GM12878 (cell line): ENCODE results near the gene TSPAN11. TPM values are rescaled to one million over a fixed set of nuclear protein-coding genes. Genes with fewer than 3 reads are reported as not detected.

Experiments used
- ATAC-seq: fragments of 200-7000 bp; cut with Tn5 transposase; 3 replicates; pipeline ENCODE4 v1.9.1; 2020; ENCODE audit warnings: mild to moderate bottlenecking, moderate library complexity
- BruUV-seq: library from RNA; stranded (reverse); fragments of 400-500 nt; replicated peaks from 2 replicates; lab custom pipeline; 2021; lab: Mats Ljungman, UMichigan
- CTCF ChIA-PET: fragments of 300-600 bp; sonication (Branson Sonifier 250); formaldehyde crosslinking; extraction: SDS; loops from one replicate; lab custom pipeline; 2021; ENCODE audit warnings: inconsistent platforms; lab: Yijun Ruan, JAX
- POLR2A ChIA-PET: fragments of 350-600 bp; formaldehyde crosslinking; extraction: SDS; loops from one replicate; lab custom pipeline; 2021; ENCODE audit warnings: inconsistent platforms; lab: Charles Lee
- RAD21 ChIA-PET: fragments of 300-600 bp; sonication (Branson Sonifier 250); formaldehyde crosslinking; loops from one replicate; lab custom pipeline; 2023; ENCODE audit warnings: antibody characterized with exemption; ENCODE audit not compliant: unreplicated experiment; lab: Charles Lee
- SMC1A ChIA-PET: fragments of 300-600 bp; sonication (Branson Sonifier 250); formaldehyde crosslinking; loops from one replicate; lab custom pipeline; 2023; ENCODE audit not compliant: unreplicated experiment, uncharacterized antibody; lab: Charles Lee
- DNase-seq: peaks from one replicate; pipeline ENCODE4 v3.0.0-alpha.2; 2011; ENCODE audit warnings: low read depth, low spot score
- FAIRE-seq: peaks from 3 replicates; lab custom pipeline; 2011; peaks lifted over from hg19 to GRCh38; lab: Jason Lieb, UNC
- H2AFZ ChIP-seq: 2 replicates; pipeline ENCODE4 v1.6.0; 2011; ENCODE audit warnings: low read depth, low read length, control low read depth; ENCODE audit not compliant: control insufficient read depth
- H3K27ac ChIP-seq: 2 replicates; pipeline ENCODE4 v1.5.1; 2011; ENCODE audit warnings: control low read depth; ENCODE audit not compliant: control insufficient read depth, insufficient read depth
- H3K27me3 ChIP-seq, 2 experiments: replicated peaks in 1 of 2; 2 replicates each; pipeline versions ENCODE4 v1.6.0 to v1.6.1; 2011; ENCODE audit warnings: low read length in 1 of 2; ENCODE audit not compliant: control insufficient read depth in 2 of 2, insufficient read depth in 2 of 2
- H3K36me3 ChIP-seq, 2 experiments: 2 replicates each; pipeline ENCODE4 v1.5.1; 2011; ENCODE audit warnings: low read length in 1 of 2; ENCODE audit not compliant: control insufficient read depth in 2 of 2, insufficient read depth in 2 of 2
- H3K4me1 ChIP-seq: 2 replicates; pipeline ENCODE4 v1.6.1; 2011; ENCODE audit warnings: mild to moderate bottlenecking, low read length, moderate library complexity, mixed read lengths; ENCODE audit not compliant: control insufficient read depth, insufficient read depth
- H3K4me2 ChIP-seq: 2 replicates; pipeline ENCODE4 v1.6.0; 2011; ENCODE audit warnings: control low read depth; ENCODE audit not compliant: control insufficient read depth, insufficient read depth
- H3K4me3 ChIP-seq: fragments of 200-600 bp; sonication (generic); 2 replicates; pipeline ENCODE4 v1.5.1; 2016
- H3K79me2 ChIP-seq: 2 replicates; pipeline ENCODE4 v1.6.0; 2011; ENCODE audit warnings: low read length; ENCODE audit not compliant: control insufficient read depth, insufficient read depth
- H3K9ac ChIP-seq: 2 replicates; pipeline ENCODE4 v1.8.0; 2011; ENCODE audit warnings: low read length, control low read depth, mixed read lengths; ENCODE audit not compliant: control insufficient read depth, insufficient read depth
- H3K9me3 ChIP-seq: replicated peaks from 3 replicates; pipeline ENCODE4 v1.5.1; 2011; ENCODE audit warnings: mild to moderate bottlenecking, low read length; ENCODE audit not compliant: control insufficient read depth, insufficient read depth
- H4K20me1 ChIP-seq: 2 replicates; pipeline ENCODE4 v1.6.0; 2011; ENCODE audit not compliant: control insufficient read depth, insufficient read depth
- BACH1 ChIP-seq: fragments of 450-650 bp; IDR thresholded peaks from 2 replicates; pipeline ENCODE4 v1.6.1; 2017; ENCODE audit warnings: mild to moderate bottlenecking, borderline replicate concordance
- BRCA1 ChIP-seq: IDR thresholded peaks from 2 replicates; pipeline ENCODE4 v1.6.1; 2011; ENCODE audit warnings: low read depth, low read length, improper control_type of control experiment
- EP300 ChIP-seq, 2 experiments: fragments of 150-350 bp in 1 of 2; IDR thresholded peaks; 2 replicates each; pipeline ENCODE4 v1.6.1; 2011 to 2012; ENCODE audit warnings: low read depth in 2 of 2, low read length in 2 of 2, borderline replicate concordance in 1 of 2, improper control_type of control experiment in 1 of 2, inconsistent platforms in 1 of 2; ENCODE audit not compliant: control insufficient read depth in 1 of 2
- ETV6 ChIP-seq, 2 experiments: fragments of 450-650 bp in 1 of 2; IDR thresholded peaks in 1 of 2; conservative IDR thresholded peaks in 1 of 2; 2 replicates each; pipeline ENCODE4 v1.6.1; 2014; ENCODE audit warnings: antibody characterized with exemption in 1 of 2, borderline replicate concordance in 1 of 2, low read depth in 1 of 2, mild to moderate bottlenecking in 1 of 2, moderate library complexity in 1 of 2
- NBN ChIP-seq: fragments of 450-650 bp; IDR thresholded peaks from 2 replicates; pipeline ENCODE4 v1.6.1; 2016
- NFYB ChIP-seq: IDR thresholded peaks from 2 replicates; pipeline ENCODE4 v1.6.1; 2011; ENCODE audit warnings: low read depth, mild to moderate bottlenecking, low read length, improper control_type of control experiment, moderate library complexity; ENCODE audit not compliant: insufficient read depth
- RAD51 ChIP-seq: fragments of 450-650 bp; IDR thresholded peaks from 2 replicates; pipeline ENCODE4 v1.6.1; 2016; ENCODE audit warnings: moderate library complexity, mild to moderate bottlenecking, inconsistent platforms
- RBBP5 ChIP-seq: fragments of 200-600 bp; sonication (generic); conservative IDR thresholded peaks from 2 replicates; pipeline ENCODE4 v1.6.1; 2016
- REST ChIP-seq: IDR thresholded peaks from 2 replicates; pipeline ENCODE4 v1.6.1; 2012; ENCODE audit warnings: mild to moderate bottlenecking, low read depth, low read length
- RUNX3 ChIP-seq: IDR thresholded peaks from 2 replicates; pipeline ENCODE4 v1.6.1; 2012; ENCODE audit warnings: low read length, inconsistent platforms
- SIX5 ChIP-seq: IDR thresholded peaks from 2 replicates; pipeline ENCODE4 v1.6.1; 2011; ENCODE audit warnings: mild to moderate bottlenecking, low read depth, low read length, moderate library complexity; ENCODE audit not compliant: severe bottlenecking
- USF1 ChIP-seq: IDR thresholded peaks from 2 replicates; pipeline ENCODE4 v1.6.1; 2011; ENCODE audit warnings: borderline replicate concordance, low read depth, mild to moderate bottlenecking, moderate library complexity, mixed read lengths, low read length; ENCODE audit not compliant: insufficient read depth; ENCODE audit errors: extremely low read length
- ZNF207 ChIP-seq: fragments of 450-650 bp; IDR thresholded peaks from 2 replicates; pipeline ENCODE4 v1.6.1; 2014; ENCODE audit warnings: antibody characterized with exemption, mild to moderate bottlenecking, borderline replicate concordance
- WGBS: methylation state at CpG from one replicate; pipeline ENCODE4 v1.1.6; 2016; ENCODE audit warnings: low lambda C conversion rate; ENCODE audit not compliant: insufficient replicate concordance, insufficient coverage; ENCODE audit errors: missing lambda C conversion rate; 5-methylcytosine and 5-hydroxymethylcytosine counted together
- in situ Hi-C: fragments of 300-500 bp; cut with MboI; formaldehyde crosslinking; loops from 9 replicates; pipeline ENCODE4 v1.14.3; 2018; ENCODE audit warnings: mixed read lengths
- intact Hi-C: fragments of 100-400 bp; cut with micrococcal nuclease; formaldehyde crosslinking; loops from one replicate; pipeline ENCODE4 v1.14.2; 2022; ENCODE audit not compliant: unreplicated experiment
- polyA plus RNA-seq, 11 experiments: library from polyadenylated mRNA; depleted of rRNA in 4 of 11; unstranded in 6 of 11; stranded (reverse) in 5 of 11; fragments of >200 nt; fragmentation: Nextera tagmentation in 4 of 11; fragmentation: Illumina TruSeq in 1 of 11; extraction: Ambion mirVana in 4 of 11; extraction: Trizol in 1 of 11; gene quantifications; 1 replicate in 1 of 11; 2 replicates in 10 of 11; pipeline versions ENCODE4 v1.2.1 to v1.2.3, GENCODE V29; 2011 to 2016; ENCODE audit warnings: inconsistent platforms in 2 of 11, missing spikeins in 2 of 11, low read depth in 1 of 11
- total RNA-seq, 4 experiments: library from RNA; depleted of rRNA in 3 of 4; stranded (reverse); fragments of >200 nt in 3 of 4; fragmentation: Illumina TruSeq in 1 of 4; extraction: Trizol in 1 of 4; gene quantifications; 2 replicates each; pipeline versions ENCODE4 v1.2.1 to v1.2.3, GENCODE V29; 2013 to 2021

The TSPAN11 gene
- total and polyA plus RNA-seq, 10 of the 15 experiments (the other 5 are each of a cell fraction or from before 2014, with no cell fraction given), result under 0.01 to 0.27 (median 0.04) TPM; not detected in 6

- no peak for TF ChIP-seq EP300 (IDR thresholded peaks at IDR 0.05; ENCODE audit: borderline replicate concordance in 1 of 2, control insufficient read depth in 1 of 2, low read depth in 2 of 2, low read length in 2 of 2)
- TF ChIP-seq RBBP5, result no peak
- TF ChIP-seq RAD51, result no peak
- TF ChIP-seq ETV6 (conservative IDR thresholded peaks at IDR 0.05 in 1 of 2, IDR thresholded peaks at IDR 0.05 in 1 of 2; ENCODE audit: borderline replicate concordance in 1 of 2, low read depth in 1 of 2), result no peak
- TF ChIP-seq SIX5, result no peak
- no peak for TF ChIP-seq BACH1
Observed at GRCh38 chr12:30961030-30961429, 34.5 kb downstream of the TSPAN11 start (continued).

- intact Hi-C loops, result no loop called here
- Histone ChIP-seq H3K4me2 (no peak overlapping the region), H3K36me3 (no peaks in the 10 kb centered on the region), H2AFZ (no peak overlapping the region), H3K79me2 (no peaks in the 10 kb centered on the region), H3K9me3 (no peaks in the 10 kb centered on the region), H3K4me1 (no peaks in the 10 kb centered on the region), H3K27me3 (no peaks in the 10 kb centered on the region; a peak in 1 of 4 replicates), H3K4me3 (no peak overlapping the region), H3K9ac (no peak overlapping the region), H4K20me1 (no peaks in the 10 kb centered on the region), H3K27ac (no peak overlapping the region)
- DNase-seq, result no peak
- ChIA-PET POLR2A (no interaction called here), SMC1A (no interaction called here), RAD21 (no interaction called here), CTCF (no interaction called here)
- ATAC-seq, result no peak
- no TSS peak for BruUV-seq
- in situ Hi-C loops, result no loop called here
- TF ChIP-seq NFYB (no peak), EP300 (IDR thresholded peaks at IDR 0.05; ENCODE audit: borderline replicate concordance in 1 of 2, control insufficient read depth in 1 of 2, low read depth in 2 of 2, low read length in 2 of 2) (no peak), REST (no peak), RUNX3 (no peak), NBN (no peak), USF1 (no peak), ZNF207 (no peak), BRCA1 (no peak)
- FAIRE-seq, result no peak
- 5% methylated on average over 2 of the region's 2 CpGs for WGBS
Observed at GRCh38 chr12:30962047-30962446, 35.5 kb downstream of the TSPAN11 start.
